ENCODE measurements around the gene SOHLH1.

Gene SOHLH1

DNA sequence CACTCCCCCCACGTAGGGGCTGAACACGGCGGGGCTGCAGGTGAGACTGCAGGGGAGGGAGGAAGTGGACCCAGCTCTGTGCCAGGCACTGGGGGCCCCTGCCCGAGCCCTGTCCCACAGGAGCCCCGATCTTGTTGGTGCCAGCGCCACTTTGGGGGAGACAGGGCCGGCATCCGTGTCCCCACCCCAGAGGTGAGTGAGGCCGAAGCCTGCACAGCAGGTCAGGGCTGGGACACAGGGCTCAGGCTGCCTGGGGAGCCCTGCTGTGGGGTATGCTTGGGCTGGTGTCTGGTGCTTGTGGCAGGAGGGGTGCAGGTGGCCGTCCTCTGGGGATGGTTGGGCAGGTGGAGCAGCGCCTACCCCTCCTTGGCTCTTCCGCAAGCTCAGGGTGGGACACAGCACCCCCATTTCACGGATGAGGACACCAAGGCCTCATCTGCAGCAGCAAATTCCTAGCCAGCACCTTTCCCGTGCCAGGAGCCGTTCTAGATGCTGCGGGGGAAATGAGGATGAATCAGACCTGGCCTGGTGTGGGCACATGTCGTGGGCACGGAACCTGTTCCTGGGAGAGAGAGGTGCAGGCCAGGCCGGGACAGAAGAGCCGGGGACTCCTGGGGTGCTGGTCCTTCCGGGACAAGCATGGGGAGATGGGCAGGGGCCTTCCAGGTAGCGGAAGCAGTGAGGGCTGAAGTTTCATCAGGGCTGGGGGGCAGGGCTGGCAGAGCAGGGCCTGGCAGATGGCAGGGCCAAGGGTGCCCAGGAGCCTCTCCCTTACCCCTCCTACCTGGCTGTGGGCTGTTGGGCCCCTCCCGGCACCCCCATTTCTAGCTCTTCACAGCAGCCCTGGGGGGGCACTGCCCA, 37.9 kb upstream of the SOHLH1 start:
- DNase-seq (ENCODE audit: insufficient read length, low spot score) = no peak
- TF ChIP-seq, protein P1, sequence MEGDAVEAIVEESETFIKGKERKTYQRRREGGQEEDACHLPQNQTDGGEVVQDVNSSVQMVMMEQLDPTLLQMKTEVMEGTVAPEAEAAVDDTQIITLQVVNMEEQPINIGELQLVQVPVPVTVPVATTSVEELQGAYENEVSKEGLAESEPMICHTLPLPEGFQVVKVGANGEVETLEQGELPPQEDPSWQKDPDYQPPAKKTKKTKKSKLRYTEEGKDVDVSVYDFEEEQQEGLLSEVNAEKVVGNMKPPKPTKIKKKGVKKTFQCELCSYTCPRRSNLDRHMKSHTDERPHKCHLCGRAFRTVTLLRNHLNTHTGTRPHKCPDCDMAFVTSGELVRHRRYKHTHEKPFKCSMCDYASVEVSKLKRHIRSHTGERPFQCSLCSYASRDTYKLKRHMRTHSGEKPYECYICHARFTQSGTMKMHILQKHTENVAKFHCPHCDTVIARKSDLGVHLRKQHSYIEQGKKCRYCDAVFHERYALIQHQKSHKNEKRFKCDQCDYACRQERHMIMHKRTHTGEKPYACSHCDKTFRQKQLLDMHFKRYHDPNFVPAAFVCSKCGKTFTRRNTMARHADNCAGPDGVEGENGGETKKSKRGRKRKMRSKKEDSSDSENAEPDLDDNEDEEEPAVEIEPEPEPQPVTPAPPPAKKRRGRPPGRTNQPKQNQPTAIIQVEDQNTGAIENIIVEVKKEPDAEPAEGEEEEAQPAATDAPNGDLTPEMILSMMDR (IDR thresholded peaks at IDR 0.05; ENCODE audit: insufficient read depth, missing control alignments) = no peak
- FAIRE-seq = no peak

DNA sequence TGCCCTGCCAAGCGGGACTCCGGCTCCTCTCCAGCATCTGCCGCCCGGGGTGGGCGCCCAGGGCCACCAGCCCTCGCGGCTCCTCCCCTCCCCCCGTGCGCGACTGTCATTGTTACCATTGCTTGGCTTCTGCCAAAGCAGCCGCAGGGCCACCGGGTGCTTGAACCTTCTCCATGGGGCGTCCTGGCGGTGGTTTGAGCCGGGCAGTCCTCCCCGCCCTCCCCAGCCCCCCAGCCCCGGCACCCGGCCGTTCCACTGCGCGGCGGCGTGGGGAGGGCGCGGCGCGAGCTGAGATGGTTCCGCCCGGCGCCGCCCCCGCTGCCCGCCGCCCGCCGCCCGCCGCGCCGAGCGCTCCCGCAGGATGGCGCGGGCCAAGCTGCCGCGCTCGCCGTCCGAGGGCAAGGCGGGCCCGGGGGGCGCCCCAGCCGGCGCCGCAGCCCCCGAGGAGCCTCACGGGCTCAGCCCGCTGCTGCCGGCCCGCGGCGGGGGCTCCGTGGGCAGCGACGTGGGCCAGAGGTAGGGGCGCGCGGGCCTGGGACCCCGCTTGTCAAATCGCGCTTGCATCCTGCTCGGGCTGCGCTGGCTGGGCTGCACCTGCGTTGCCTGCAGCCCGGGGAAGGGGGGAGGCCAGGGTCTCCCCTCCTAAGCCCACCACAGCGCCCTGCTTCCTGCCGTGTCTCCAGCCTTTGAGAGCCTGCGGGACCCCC, 37.1 kb upstream of the SOHLH1 start:
- FAIRE-seq (no peak), DNase-seq (ENCODE audit: insufficient read length, low spot score) (no peak)

GRCh38 chr9:135734616-135735144, 35.4 kb upstream of the SOHLH1 start:
- FAIRE-seq (no peak), DNase-seq (ENCODE audit: insufficient read length, low spot score) (no peak)
- TF ChIP-seq, protein P1 (IDR thresholded peaks at IDR 0.05; ENCODE audit: insufficient read depth, missing control alignments) = no peak

More for the DNA sequence above, 37.1 kb upstream of the SOHLH1 start:
- TF ChIP-seq, protein P1 (IDR thresholded peaks at IDR 0.05; ENCODE audit: insufficient read depth, missing control alignments) = no peak

GRCh38 chr9:135732569-135733257, 33.4 kb upstream of the SOHLH1 start:
- TF ChIP-seq, protein P1 (IDR thresholded peaks at IDR 0.05; ENCODE audit: insufficient read depth, missing control alignments) = no peak
- FAIRE-seq (no peak), DNase-seq (ENCODE audit: insufficient read length, low spot score) (no peak)

- TF ChIP-seq, protein P1 (IDR thresholded peaks at IDR 0.05; ENCODE audit: insufficient read depth, missing control alignments) = no peak
- DNase-seq (ENCODE audit: insufficient read length, low spot score) (no peak), FAIRE-seq (no peak)
Measured at GRCh38 chr9:135731454-135731853, 32.2 kb upstream of the SOHLH1 start.

DNA sequence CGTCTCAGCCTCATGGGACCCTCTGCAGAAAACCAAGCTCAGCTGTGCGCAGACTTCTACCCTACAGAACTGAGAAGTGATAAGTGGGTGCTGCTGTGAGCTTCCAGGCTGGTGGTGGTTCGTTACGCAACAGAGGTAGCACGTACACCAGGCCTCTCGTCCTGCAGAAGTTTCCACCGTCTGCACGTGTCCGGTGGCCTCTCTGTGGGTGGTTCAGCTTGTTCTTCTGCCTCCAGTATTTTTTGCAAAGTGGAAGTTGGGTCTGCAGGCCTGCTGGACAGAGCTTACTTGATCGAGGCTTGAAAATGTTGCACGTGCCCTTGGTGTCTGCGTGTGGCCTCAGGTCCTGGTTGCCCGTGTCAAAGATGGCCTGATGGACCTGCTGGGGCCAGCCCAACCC, 30.2 kb upstream of the SOHLH1 start:
- no peak for FAIRE-seq
- TF ChIP-seq, protein P1 (IDR thresholded peaks at IDR 0.05; ENCODE audit: insufficient read depth, missing control alignments) = no peak
- no peak for DNase-seq (ENCODE audit: insufficient read length, low spot score)
